Neutrophil (primary cell): ENCODE measurements around the gene PER2.
A peak's percentile ranks its signal among the peaks of the same experiment; 100 is the strongest.

Source experiments
- H3K27ac ChIP-seq: fragments of 200-600 bp; sonication (generic); 2 replicates; pipeline ENCODE4 v1.5.1; 2016; ENCODE audit warnings: mild to moderate bottlenecking, moderate library complexity
- H3K27me3 ChIP-seq: fragments of 200-600 bp; sonication (generic); 2 replicates; pipeline ENCODE4 v1.6.0; 2016; ENCODE audit warnings: mild to moderate bottlenecking
- H3K36me3 ChIP-seq: fragments of 200-600 bp; sonication (generic); 2 replicates; pipeline ENCODE4 v1.5.1; 2017
- H3K4me1 ChIP-seq, 2 experiments: fragments of 200-600 bp in 1 of 2; sonication (generic) in 1 of 2; 1 replicate in 1 of 2; 2 replicates in 1 of 2; pipeline versions ENCODE4 v1.5.1 to v1.6.1; 2013 to 2016; ENCODE audit warnings: low read depth in 1 of 2, low read length in 1 of 2, mild to moderate bottlenecking in 1 of 2, moderate library complexity in 1 of 2; ENCODE audit not compliant: control insufficient read depth in 1 of 2, insufficient read depth in 1 of 2
- H3K4me3 ChIP-seq, 2 experiments: fragments of 200-600 bp in 1 of 2; sonication (generic) in 1 of 2; 1 replicate in 1 of 2; 2 replicates in 1 of 2; pipeline ENCODE4 v1.5.1; 2013 to 2016; ENCODE audit warnings: low read depth in 1 of 2, low read length in 1 of 2, mild to moderate bottlenecking in 1 of 2, moderate library complexity in 1 of 2
- H3K9me3 ChIP-seq: fragments of 200-600 bp; sonication (generic); 2 replicates; pipeline ENCODE4 v1.5.1; 2016
- CTCF ChIP-seq: fragments of 200-600 bp; sonication (generic); IDR thresholded peaks from 2 replicates; pipeline ENCODE4 v1.5.1; 2016; ENCODE audit warnings: antibody characterized with exemption

Gene PER2

GRCh38 chr2:238259061-238260020 is 29.1 kb downstream of the PER2 start:
- TF ChIP-seq CTCF: no peak
- Histone ChIP-seq H3K27me3 (no peaks in the 10 kb centered on the region), H3K4me1 (peaks cover 13% of the 10 kb centered on the region in 2 experiments), H3K4me3 (no peak overlapping the region), H3K9me3 (no peaks in the 10 kb centered on the region), H3K27ac (no peak overlapping the region), H3K36me3 (peaks cover 51% of the 10 kb centered on the region)

GRCh38 chr2:238257786-238258700 is 30.4 kb downstream of the PER2 start:
- no peak overlapping the region for H3K27ac ChIP-seq
- no peaks in the 10 kb centered on the region for H3K27me3 ChIP-seq
- H3K4me1 ChIP-seq: peaks cover under 1% of the 10 kb centered on the region in 2 experiments
- TF ChIP-seq CTCF: no peak
- no peaks in the 10 kb centered on the region for H3K9me3 ChIP-seq
- peaks cover 61% of the 10 kb centered on the region for H3K36me3 ChIP-seq
- no peak overlapping the region for H3K4me3 ChIP-seq

GRCh38 chr2:238256594-238257104 is 31.8 kb downstream of the PER2 start:
- H3K9me3 ChIP-seq: no peaks in the 10 kb centered on the region
- H3K4me1 ChIP-seq: no peaks in the 10 kb centered on the region
- TF ChIP-seq CTCF: peak; percentile 50
- H3K27ac ChIP-seq: no peak overlapping the region
- H3K4me3 ChIP-seq: no peak overlapping the region
- H3K36me3 ChIP-seq: peaks cover 71% of the 10 kb centered on the region
- H3K27me3 ChIP-seq: no peaks in the 10 kb centered on the region

GRCh38 chr2:238256111-238256510 is 32.3 kb downstream of the PER2 start:
- no peaks in the 10 kb centered on the region for H3K4me1 ChIP-seq
- H3K27ac ChIP-seq: no peak overlapping the region
- peaks cover 72% of the 10 kb centered on the region for H3K36me3 ChIP-seq
- no peaks in the 10 kb centered on the region for H3K9me3 ChIP-seq
- no peaks in the 10 kb centered on the region for H3K27me3 ChIP-seq
- no peak for TF ChIP-seq CTCF
- no peak overlapping the region for H3K4me3 ChIP-seq

GRCh38 chr2:238255636-238256035 is 32.8 kb downstream of the PER2 start:
- Histone ChIP-seq H3K27me3 (no peaks in the 10 kb centered on the region), H3K27ac (no peak overlapping the region), H3K4me3 (no peak overlapping the region), H3K36me3 (peaks cover 68% of the 10 kb centered on the region), H3K4me1 (no peaks in the 10 kb centered on the region), H3K9me3 (no peaks in the 10 kb centered on the region)
- TF ChIP-seq CTCF: no peak
